ENCODE data around the gene ZMIZ1.
"Not testable (repeated sequence)": the region's sequence is repeated elsewhere in the genome, so short reads cannot be mapped to it uniquely, and the experiment has no call there.

The ZMIZ1 gene

DNA sequence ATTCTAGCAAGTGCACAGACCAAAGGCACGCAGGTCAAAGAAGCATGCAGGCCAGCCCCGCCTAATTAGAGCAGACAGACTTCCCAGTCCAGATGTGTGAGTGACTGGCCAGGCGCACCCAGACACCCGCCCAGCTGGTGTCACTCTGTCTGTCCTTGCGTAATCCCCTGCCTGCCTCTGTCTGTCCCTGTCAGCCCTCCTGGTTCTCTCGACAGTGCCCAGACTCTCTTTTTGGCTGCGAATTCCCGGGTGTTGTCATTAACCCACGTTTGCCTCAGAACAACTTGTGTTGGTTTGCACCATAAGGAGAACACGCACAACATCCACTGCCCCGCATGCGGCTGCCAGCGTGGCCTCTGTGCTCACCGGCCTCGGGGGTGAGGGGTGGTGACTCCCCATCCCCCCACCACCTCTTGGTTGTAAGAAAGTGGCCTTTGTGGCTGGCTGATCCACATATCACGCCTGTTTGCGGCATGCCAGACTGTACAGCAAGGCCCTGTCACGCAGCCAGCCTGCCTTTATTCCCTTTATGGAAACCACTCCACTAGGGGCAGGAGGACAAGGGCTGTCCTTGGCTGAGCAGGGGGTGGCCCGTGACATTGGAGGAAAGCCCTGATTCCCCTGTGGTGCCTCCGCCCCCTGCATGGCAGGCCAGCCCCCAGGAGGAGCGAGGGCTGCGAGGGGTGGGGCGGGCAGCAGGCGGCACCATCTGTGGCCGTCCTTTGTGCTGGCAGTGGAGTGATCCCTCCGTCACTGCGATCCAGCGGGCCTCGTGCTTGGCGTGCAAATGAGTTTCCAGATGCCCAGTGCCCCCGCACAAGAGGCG lies 205.7 kb downstream of the ZMIZ1 start:
- DNase-seq, result no peak

DNA sequence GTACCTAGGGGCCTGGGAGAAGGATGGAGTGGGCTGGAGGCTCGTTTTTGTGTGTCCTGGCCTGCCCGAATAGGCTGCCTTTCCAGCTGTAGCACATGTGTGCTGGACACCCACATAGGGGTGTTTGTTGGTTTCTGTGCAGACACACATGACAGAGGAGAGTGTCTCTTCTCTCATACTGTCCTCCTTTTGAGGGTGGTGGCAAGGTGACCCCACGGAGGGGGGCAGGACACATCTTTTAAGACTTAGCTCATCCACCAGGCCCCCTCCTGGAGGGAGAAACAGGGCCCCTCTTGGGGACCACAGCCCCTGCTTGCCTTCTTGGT lies 206.3 kb downstream of the ZMIZ1 start:
- no peak for DNase-seq

DNA sequence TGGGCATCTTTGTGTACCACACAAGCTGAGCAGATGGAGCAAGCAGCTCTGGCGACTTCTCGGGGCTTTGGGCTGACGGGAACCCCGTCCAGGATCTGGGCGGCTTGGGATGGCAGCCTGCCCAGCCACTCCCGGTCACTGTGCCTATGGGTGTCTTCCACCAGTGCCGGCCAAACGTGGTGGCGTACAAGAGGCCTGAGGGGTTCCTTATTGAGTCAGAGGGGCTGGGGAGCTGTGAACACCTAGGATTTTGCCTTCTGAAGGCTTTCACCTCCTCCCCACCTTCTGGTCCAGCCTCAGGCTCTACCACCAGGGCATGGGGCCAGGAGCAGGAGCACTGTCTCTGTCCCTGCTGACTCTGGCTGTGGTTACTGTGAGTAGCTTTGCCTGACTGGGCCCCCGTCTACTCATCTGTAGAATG lies 206.7 kb downstream of the ZMIZ1 start:
- DNase-seq, result no peak

DNA sequence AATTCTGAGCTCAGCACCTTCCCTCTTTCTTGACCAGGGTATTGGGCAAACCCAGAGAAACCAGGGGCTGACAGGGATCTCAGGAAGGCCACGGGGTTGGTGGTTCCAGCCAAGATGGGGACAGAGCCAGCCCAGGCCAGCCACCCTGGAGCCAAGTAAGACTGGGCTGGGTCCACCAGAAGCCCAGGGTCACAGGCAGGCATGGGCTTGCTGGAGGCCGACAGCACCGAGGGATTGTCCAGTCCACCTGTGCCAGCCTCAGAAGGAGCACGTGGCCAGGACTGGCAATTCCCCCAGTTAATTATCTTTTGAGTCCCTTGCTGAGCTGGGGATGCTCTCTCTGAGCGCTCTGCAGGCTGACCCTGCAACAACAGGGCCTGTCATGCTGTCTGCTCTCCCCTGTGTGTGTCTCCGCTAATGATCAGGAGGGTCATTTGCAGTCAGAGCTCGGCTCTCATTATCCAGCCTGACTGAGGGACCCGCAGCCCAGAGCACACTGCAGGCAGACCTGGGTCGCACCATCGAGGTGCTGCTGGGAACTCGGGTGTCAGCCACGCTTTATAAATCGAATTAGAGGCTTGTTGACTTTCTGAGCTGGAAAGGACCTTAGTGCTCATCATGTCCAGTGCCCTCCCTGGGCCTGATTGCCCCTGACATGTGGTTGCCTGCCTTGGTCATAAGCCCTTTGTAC lies 209.0 kb downstream of the ZMIZ1 start:
- no peak for DNase-seq

DNA sequence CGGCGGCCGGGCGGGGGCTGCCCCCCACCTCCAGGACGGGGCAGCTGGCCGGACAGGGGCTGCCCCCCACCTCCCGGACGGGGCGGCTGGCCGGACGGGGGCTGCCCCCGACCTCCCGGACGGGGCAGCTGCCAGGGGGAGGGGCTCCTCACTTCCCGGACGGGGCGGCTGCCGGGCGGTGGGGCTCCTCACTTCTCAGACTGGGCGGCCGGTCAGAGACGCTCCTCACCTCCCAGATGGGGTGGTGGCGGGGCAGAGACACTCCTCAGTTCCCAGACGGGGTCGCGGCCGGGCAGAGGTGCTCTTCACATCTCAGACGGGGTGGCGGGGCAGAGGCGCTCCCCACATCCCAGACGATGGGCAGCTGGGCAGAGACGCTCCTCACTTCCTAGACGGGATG lies 210.3 kb downstream of the ZMIZ1 start:
- not testable (repeated sequence) for DNase-seq

DNA sequence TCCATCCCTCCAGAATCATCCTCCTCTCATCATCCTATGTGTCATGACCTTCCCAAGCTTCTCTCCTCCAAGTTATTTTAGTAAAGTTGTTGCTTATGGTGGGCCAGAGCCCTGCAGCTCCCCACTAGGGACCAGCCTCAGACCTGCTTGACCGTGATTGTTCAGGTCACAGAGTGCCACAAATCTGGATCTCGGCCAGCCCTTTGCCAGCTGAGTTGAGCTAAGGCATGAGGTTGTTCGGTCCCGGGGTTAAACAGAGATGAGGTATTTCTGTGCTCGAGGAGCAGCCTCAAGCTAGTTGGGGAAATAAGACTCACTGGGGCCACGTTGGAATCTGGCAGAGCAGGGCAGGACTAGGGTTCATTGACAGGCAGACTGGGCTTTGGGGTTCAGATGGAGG lies 212.2 kb downstream of the ZMIZ1 start:
- no peak for DNase-seq

DNA sequence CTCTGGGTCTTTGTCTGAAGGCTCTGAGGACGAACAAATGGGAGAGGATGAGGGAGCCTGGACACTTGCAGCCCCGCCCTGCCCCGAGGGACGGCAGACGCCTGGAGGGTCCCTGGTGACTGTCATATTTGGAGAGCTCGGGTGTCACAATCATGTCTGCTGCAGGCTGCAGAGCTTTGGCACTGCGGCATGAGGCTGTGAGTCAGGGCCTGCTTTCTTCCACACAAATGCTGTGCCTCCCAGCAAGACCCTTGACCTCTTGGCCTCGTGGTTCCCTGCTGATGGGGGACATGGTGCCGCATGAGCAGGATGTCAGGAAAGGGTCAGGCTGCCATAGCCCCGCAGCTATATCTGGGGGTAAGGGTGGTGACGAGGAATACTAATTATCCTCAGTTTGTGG lies 213.6 kb downstream of the ZMIZ1 start:
- no peak for DNase-seq

DNA sequence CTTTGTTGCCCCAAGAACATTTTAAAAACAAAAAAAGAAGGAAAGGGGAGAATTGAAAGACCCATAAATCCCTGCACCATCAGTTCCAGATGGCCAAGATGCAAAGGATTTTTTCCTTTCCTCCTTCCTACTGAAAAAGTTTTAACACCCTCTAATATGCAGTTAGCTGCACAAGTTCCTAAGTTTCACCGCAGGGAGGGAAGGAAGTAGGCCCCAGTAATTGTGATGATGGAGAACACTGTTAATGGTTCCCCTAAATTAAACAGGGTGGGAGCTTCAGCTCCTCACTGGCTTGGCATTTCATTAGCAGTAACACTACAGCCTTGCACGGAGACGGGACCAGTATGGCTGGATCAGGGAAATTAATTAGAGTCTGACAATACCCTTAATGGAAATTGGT lies 214.8 kb downstream of the ZMIZ1 start:
- DNase-seq, result no peak

DNA sequence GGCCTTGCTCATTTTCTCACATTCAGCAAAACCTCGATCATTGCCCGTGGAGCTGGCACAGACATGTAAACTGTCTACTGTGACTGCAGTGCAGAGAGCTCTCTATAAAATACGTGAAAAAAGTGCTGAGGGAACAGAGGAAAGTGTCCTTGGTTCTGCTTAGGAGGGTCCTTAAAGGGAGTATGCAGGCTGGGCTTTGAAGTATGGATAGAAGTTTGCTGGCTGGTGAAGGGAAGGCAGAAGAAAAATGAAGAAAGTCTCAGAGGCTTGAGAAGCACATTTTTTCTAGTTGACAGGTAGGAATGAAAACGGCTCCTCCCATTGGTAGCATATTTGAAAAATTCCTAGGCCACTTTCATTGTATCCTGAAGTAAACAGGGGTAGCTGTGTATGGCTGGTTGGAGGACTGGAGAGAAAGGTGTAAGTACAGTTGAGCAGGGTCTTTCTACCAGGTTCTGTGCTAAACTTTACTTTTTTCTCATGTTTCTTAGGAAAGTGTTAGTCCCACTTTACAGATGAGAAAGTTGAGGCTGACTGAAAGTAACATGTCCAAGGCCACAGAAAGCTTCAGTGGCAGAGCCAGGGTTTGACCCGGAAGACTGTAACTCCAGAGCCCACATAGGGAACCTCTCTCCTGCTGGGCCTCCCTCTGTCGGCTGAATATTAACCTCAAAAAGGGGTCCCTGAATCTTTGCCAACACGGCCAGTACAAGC lies 215.5 kb downstream of the ZMIZ1 start:
- no peak for DNase-seq

DNA sequence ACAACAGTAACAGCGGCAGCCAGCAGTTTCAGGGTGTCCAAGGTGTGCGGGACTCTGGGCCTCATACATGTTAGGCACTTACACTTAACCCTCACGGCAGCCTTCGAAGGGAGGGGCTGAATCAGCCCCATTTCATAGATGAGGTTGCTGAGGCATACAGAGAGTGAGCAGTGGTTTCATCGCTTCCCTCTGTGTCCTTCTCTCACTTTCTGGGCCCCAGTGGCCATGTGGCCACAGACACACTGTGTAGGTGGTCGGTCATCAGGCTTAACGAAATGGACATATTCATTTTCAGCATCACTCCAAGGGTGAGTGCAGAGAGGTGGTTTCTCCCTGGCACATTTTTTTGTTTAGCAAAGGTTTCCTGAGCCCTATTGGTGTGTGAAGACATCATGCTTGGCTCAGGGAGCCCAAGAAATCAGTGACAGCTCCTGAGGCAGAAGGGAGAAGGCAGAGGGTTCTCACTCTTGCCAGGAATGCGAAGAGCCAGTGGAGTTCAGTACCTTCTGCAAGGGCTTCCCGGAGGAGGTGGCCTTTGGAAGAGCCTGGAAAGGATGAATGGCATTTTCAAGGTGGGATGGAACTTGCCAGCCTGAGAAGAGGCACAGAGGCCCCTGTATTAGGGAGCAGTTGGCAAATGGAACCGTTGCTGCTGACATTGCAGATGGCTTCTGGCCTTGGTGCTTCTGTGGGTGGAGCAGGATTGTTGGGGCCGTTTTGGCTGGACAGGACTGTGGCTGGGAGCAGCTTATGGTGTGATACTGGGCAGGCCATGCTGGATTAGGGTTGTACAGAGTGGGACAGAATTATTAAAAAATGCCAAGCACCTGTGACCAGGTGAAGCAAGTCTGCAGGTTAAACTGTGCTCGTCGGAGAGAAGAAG lies 216.8 kb downstream of the ZMIZ1 start:
- no peak for DNase-seq

DNA sequence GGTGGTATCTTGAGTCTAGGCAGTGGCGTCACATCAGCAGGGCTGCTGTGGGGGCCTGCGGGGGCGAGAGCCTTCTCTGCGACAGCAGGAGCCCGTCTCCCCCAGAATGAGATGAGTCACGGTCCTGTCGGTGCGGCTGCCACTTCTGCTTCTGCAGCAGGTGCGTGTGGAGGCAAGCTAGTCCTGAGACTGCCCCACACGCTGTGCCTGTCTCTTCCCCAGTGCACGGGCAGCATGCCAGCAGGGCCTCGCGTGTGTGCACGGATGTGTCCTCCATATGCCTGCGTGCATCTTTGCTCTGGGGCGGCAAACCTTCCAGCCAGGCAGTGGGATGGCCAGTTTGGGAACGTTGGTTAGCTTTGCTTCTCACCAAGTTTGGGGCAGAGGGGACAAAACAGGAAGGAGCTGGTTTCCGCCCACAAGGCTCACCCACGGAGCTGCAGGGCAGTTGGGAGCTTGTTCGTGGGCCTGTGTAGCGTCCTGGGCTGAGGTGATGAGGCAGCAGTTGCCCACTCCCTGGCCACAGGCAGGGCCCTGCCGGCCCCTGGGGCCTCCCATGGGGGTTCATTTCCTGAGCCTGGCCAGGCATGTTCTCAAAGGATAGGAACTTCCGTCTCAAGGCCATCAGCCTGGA lies 217.7 kb downstream of the ZMIZ1 start:
- DNase-seq, result no peak

DNA sequence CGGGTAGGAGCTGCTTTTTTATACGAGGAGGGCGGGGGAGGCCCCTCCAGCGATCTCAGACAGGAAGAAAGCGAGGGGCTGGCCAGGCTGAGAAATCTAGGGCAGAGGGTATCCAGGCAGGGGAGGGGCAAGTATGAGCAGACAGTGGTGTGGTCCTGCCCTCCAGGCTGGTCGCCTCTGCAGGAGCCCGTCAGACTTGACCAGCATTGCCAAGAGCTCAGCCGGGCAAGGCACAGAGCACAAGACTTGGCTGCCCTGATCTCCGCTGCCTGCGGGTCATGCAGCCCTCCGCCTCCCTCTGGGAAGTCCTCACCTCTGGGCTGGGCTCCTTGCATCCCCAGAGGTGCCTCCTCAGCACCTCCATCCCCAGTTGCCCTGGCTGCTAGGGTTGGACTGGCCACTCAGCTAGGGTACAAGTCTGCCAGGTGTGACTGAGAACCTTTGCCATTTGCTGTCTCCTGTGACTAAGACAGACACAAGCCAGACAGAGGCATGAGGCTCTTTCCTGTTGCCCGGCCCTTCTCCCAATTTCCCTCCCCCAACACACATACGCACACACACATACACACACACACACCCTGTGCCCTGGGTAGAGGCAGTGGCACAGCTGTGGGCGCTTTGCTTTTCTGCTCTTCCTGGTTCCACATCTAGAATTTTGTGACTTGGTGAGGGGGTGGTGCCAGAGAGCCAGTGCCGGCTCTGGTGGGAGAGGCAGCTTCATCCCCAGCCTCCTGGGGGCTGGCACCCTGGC lies 219.4 kb downstream of the ZMIZ1 start:
- no peak for DNase-seq

DNA sequence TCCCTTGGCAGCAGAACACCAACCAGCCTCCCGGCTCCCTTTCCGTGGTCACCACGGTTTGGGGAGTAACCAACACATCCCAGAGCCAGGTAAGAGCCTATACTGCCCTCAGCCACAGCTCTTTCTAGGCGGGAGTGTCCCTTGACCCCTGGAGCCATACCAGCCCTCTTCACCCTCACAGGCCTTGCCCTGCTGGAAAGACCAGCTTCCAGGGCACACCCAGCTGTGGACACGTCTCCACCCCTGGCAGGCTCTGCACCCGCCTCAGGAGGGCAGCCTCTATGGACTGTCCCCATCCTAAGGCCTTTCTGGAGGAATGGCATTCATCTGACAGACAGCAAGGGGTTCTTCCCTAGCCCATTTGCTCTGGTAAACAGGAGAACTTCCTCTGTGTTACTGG lies 221.0 kb downstream of the ZMIZ1 start:
- no peak for DNase-seq

DNA sequence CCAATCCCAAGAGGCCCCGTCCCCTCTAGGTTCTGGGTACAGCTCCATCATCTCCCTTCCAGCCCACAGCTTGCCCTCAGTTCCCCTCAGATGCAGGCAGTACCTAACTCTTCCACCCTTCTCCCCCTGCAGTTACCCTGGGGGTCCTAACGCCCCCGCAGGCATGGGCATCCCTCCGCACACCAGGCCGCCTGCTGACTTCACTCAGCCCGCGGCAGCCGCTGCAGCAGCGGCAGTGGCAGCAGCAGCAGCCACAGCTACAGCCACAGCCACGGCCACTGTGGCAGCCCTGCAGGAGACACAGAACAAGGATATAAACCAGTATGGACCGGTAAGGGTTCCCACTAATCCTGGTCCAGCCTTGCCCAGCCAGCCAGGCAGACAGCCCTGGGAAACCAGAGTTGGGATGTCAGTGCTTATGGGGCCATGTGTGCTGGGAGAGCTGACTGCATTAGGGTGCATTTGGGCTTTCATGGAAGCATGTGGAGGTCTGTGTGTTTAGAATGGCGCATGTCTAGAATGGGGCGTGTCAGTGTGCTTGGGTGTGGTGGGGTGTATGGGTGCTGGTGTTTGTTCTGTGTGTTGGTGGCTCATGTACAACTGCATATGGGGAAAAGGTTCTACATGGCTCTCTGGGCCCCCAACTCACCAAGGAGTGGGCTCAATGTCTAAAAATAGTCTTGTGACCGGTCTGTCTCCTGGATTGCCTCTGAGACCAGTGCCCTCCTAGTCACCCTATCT lies 223.4 kb downstream of the ZMIZ1 start:
- no peak for DNase-seq

DNA sequence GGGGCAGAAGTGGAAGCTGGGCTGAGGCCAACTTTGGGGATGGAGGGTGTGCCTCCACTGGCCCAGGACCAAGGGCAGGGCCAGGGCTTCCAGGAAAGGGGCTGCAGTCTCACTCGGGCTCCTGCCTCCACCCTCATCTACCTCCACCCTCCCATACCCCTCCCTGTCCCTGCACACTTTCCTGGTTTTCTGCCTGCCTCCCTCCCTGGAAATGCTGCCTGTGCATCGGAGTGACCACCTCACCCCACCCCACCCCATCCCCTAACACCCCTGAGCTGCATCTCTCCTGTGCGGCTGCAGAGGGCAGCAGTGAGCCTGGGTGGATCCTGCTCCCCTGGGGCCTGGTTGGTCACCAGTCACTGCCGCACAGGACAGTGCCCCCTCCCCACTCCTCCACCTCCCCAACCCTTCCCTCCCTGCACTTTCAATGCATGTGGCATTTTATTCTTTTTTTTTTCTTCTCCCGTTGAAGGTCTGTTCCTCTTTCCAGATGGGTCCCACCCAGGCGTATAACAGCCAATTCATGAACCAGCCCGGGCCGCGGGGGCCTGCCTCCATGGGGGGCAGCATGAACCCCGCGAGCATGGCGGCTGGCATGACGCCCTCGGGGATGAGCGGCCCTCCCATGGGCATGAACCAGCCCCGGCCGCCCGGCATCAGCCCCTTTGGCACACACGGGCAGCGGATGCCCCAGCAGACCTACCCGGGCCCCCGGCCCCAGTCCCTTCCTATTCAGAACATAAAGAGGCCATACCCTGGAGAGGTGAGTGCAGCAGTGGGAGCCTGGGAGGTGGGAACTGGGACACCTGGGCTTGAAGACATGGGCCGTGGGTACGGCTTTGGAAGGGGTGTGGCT lies 224.4 kb downstream of the ZMIZ1 start:
- no peak for DNase-seq

DNA sequence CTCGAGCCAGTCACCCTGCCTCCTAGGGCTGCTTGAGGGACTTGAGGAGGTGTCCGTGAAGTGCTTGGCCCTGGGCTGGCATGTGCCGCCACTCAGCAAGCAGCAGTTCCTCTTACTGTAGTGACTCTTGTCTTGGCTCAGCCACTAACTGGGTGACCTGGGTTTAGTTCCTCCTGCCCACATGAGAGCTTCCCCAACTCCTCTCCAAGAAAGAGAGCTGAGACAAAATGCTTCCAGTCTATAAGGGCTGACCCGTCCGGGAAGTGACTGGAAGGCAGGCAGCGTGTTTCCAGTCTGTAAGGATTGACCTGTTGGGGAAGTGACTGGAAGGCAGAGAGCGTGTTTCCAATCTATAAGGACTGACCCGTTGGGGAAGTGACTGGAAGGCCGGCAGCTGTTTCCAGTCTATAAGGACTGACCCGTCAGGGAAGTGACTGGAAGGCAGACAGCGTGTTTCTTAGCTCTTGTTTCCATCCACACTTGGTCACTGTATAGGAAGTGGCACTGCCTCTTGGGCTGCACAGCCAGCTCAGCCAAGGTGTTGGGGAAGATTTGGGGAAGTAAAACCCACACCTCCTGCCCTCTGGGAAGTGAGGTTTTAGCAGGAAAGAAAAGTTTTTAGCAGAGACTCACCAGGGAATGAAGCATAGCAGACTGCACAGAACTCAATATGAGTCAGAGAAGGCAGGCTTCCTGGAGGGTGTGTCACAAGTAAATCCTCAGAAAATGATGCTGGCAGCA lies 225.2 kb downstream of the ZMIZ1 start:
- no peak for DNase-seq

DNA sequence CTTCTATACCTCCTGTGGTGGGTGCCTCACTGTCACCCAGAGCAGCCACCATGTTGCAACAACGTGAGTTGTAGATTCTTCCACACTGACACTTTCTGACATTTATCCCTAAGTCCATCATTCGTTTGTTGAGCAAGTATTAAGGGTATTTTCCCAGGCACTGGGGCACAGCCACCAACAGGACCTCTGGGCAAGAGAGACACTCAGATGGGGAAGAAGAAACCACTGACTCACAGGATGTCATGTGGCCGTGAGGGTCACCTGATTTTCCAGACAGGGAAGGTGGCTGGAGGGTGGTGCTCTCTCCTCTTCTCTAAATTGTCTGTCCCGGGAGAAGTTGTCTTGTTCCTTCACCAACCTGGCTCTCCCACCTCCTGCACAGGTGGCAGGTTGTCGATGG lies 226.8 kb downstream of the ZMIZ1 start:
- no peak for DNase-seq

DNA sequence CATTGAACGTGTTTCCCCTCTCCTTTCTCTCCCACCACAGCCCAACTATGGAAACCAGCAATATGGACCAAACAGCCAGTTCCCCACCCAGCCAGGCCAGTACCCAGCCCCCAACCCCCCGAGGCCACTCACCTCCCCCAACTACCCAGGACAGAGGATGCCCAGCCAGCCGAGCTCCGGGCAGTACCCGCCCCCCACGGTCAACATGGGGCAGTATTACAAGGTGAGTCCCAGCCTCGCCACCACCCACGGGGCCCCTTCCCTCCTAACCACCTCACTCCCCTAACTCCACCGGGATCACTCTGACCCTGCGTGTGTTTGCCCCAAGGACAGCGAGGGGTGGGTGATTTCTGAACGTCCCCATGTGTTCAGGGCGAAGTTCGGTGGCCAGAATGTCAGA lies 227.7 kb downstream of the ZMIZ1 start:
- no peak for DNase-seq
